Measurements from ENCODE around the gene DSEL. TPM values are rescaled to one million over a fixed set of nuclear protein-coding genes. Genes with fewer than 3 reads are reported as not detected.

The DSEL gene
- total and polyA plus RNA-seq, 2 donors (not counting 1 experiment from before 2014, with no cell fraction given): 60.3 to 157 TPM

- no peaks in the 10 kb centered on the region for H3K4me1 ChIP-seq (ENCODE audit: control insufficient read depth, extremely low read depth, insufficient read depth, low read length)
- no peak overlapping the region for H3K27ac ChIP-seq (ENCODE audit: insufficient read depth, low read length)
- no peaks in the 10 kb centered on the region for H4K20me1 ChIP-seq (ENCODE audit: control insufficient read depth, extremely low read depth, insufficient read depth, low read length)
- TF ChIP-seq EZH2 (IDR thresholded peaks at IDR 0.05; ENCODE audit: low read length, missing control alignments) (no peak), CTCF (conservative IDR thresholded peaks at IDR 0.05 in 1 of 2, IDR thresholded peaks at IDR 0.05 in 1 of 2; ENCODE audit: low read depth in 1 of 2, low read length in 2 of 2) (no peak)
- DNase-seq (ENCODE audit: low read depth in 2 of 2): peak in 1 of 2 donors; percentile 19
- H3K9me3 ChIP-seq (ENCODE audit: control insufficient read depth, insufficient read depth, low read depth, low read length): no peaks in the 10 kb centered on the region
- H3K36me3 ChIP-seq (ENCODE audit: control insufficient read depth, insufficient read depth, low read length): no peaks in the 10 kb centered on the region
- no peak overlapping the region for H3K9ac ChIP-seq (ENCODE audit: insufficient read depth, low read length)
- H3K27me3 ChIP-seq (ENCODE audit: control insufficient read depth, insufficient read depth, low read length): no peaks in the 10 kb centered on the region
- no peak overlapping the region for H3K4me2 ChIP-seq (ENCODE audit: extremely low read depth, insufficient read depth, low read length)
- H3K79me2 ChIP-seq (ENCODE audit: control insufficient read depth, insufficient read depth, low read length): no peaks in the 10 kb centered on the region
- no peak overlapping the region for H2AFZ ChIP-seq (ENCODE audit: low read length)
- H3K4me3 ChIP-seq (replicated peaks in 1 of 4; ENCODE audit: control extremely low read depth in 1 of 4, insufficient read depth in 1 of 4, low read depth in 3 of 4, low read length in 4 of 4): no peak overlapping the region
These were observed 59.8 kb downstream of the DSEL start for GRCh38 chr18:67456711-67457110.

All from fibroblast of lung (primary cell).